BJ (cell line): ENCODE measurements around the gene WNT2B. TPM values are rescaled to one million over a fixed set of nuclear protein-coding genes. Genes with fewer than 3 reads are reported as not detected.

ENCODE experiments used
- CTCF ChIA-PET: fragments of 350-600 bp; formaldehyde crosslinking; extraction: SDS; loops from one replicate; lab custom pipeline; 2021; ENCODE audit warnings: antibody characterized with exemption, inconsistent platforms; lab: Yijun Ruan, JAX
- POLR2A ChIA-PET: fragments of 300-600 bp; sonication (Branson Sonifier 250); formaldehyde crosslinking; extraction: SDS; loops from one replicate; lab custom pipeline; 2021; ENCODE audit warnings: antibody characterized with exemption; lab: Charles Lee
- DNase-seq: peaks from one replicate; pipeline ENCODE4 v3.0.0-alpha.2; 2011; ENCODE audit warnings: low read depth
- H3K27me3 ChIP-seq: 2 replicates; pipeline ENCODE4 v1.6.0; 2011; ENCODE audit warnings: low read length; ENCODE audit not compliant: control insufficient read depth, insufficient read depth
- H3K36me3 ChIP-seq: 2 replicates; pipeline ENCODE4 v1.5.1; 2011; ENCODE audit warnings: low read length; ENCODE audit not compliant: control insufficient read depth, insufficient read depth
- H3K4me3 ChIP-seq: 2 replicates; pipeline ENCODE4 v1.5.1; 2011; ENCODE audit warnings: low read depth, mild to moderate bottlenecking, control low read depth, low read length
- CTCF ChIP-seq: IDR thresholded peaks from 2 replicates; pipeline ENCODE4 v1.5.1; 2011; ENCODE audit warnings: low read depth, mild to moderate bottlenecking, control low read depth, inconsistent platforms, low read length, moderate library complexity; ENCODE audit not compliant: insufficient read depth
- polyA plus RNA-seq: library from polyadenylated mRNA; depleted of rRNA; stranded (reverse); fragments of >200 nt; gene quantifications from 2 replicates; pipeline ENCODE4 v1.2.3, GENCODE V29; 2011

Gene WNT2B
- polyA plus RNA-seq, 1 experiment: 3.1 TPM

- POLR2A ChIA-PET: interaction anchor here (1.0 kb wide), 1 partner anchor 38 kb away, joined by 8 read pairs; no protein-coding TSS in a partner anchor
- Histone ChIP-seq H3K27me3 (no peaks in the 10 kb centered on the region), H3K36me3 (no peaks in the 10 kb centered on the region; the same call in 1 of the 2 replicates), H3K4me3 (no peak overlapping the region)
- CTCF ChIA-PET: interaction anchor here (1.1 to 4.2 kb wide), 5 partner anchors 11 to 131 kb away, joined by 3 to 24 read pairs (median 3); no protein-coding TSS in a partner anchor
- TF ChIP-seq CTCF: no peak
- DNase-seq: peak; percentile 66
Observed at GRCh38 chr1:112522621-112523020, 13.9 kb downstream of the WNT2B start.

GRCh38 chr1:112524251-112524650, 15.5 kb downstream of the WNT2B start:
- H3K36me3 ChIP-seq: no peaks in the 10 kb centered on the region; the same call in 1 of the 2 replicates
- POLR2A ChIA-PET: interaction anchor here (0.9 kb wide), 1 partner anchor 21 kb away, joined by 4 read pairs; no protein-coding TSS in a partner anchor
- CTCF ChIA-PET: interaction anchor here (1.1 to 4.2 kb wide), 2 partner anchors 19 to 23 kb away, joined by 3 to 24 read pairs; no protein-coding TSS in a partner anchor
- TF ChIP-seq CTCF: no peak
- H3K4me3 ChIP-seq: no peak overlapping the region
- no peaks in the 10 kb centered on the region for H3K27me3 ChIP-seq
- no peak for DNase-seq

GRCh38 chr1:112524986-112525385, 16.2 kb downstream of the WNT2B start:
- ChIA-PET POLR2A (no interaction called here), CTCF (interaction anchor here (1.1 to 4.2 kb wide), 2 partner anchors 18 to 23 kb away, joined by 3 to 24 read pairs; no protein-coding TSS in a partner anchor)

GRCh38 chr1:112527266-112528010, 18.7 kb downstream of the WNT2B start:
- Histone ChIP-seq H3K36me3 (no peaks in the 10 kb centered on the region; the same call in 1 of the 2 replicates), H3K4me3 (no peak overlapping the region), H3K27me3 (no peaks in the 10 kb centered on the region)
- ChIA-PET CTCF (interaction anchor here (1.2 to 1.3 kb wide), 2 partner anchors 26 to 49 kb away, joined by 3 read pairs; no protein-coding TSS in a partner anchor), POLR2A (interaction anchor here (1.0 kb wide), 1 partner anchor 26 kb away, joined by 3 read pairs; no protein-coding TSS in a partner anchor)
- TF ChIP-seq CTCF: no peak
- no peak for DNase-seq

More at GRCh38 chr1:112524986-112525385, 16.2 kb downstream of the WNT2B start:
- H3K27me3 ChIP-seq: no peaks in the 10 kb centered on the region
- no peak for DNase-seq
- H3K4me3 ChIP-seq: no peak overlapping the region
- no peaks in the 10 kb centered on the region; the same call in 1 of the 2 replicates for H3K36me3 ChIP-seq
- TF ChIP-seq CTCF: no peak

- POLR2A ChIA-PET: interaction anchor here (1.0 kb wide), 1 partner anchor 26 kb away, joined by 3 read pairs; no protein-coding TSS in a partner anchor
- no peak for TF ChIP-seq CTCF
- Histone ChIP-seq H3K36me3 (no peaks in the 10 kb centered on the region; the same call in 1 of the 2 replicates), H3K27me3 (no peaks in the 10 kb centered on the region), H3K4me3 (no peak overlapping the region)
- no peak for DNase-seq
- CTCF ChIA-PET: interaction anchor here (0.9 to 1.3 kb wide), 2 partner anchors 42 to 48 kb away, joined by 3 read pairs; no protein-coding TSS in a partner anchor
Observed at GRCh38 chr1:112528076-112528475, 19.3 kb downstream of the WNT2B start.
